Measurements from ENCODE around the gene DDX31.

DDX31 gene

DNA sequence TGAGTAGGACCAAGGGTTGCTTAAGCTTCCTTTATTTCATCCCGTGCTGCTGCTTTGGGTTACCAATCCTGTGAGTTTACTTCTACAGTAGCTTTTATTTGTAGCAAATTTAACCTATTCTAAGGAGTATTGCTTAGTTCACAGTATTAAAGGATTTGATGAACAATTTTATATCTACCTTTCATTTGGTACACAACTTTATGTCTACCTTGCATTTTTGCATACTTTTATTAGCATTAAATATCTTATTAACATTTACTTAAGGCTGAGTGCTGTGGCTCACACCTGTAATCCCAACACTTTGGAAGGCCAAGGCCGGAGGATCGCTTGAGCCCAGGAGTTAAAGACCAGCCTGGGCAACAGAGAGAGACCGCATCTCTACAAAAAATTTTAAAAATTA, 4.7 kb upstream of the DDX31 start:
- in situ Hi-C loops (cut with MboI; ENCODE audit: low sequenced_read_pairs), result no loop called here

GRCh38 chr9:132673355-132673754, 3.6 kb upstream of the DDX31 start:
- in situ Hi-C loops (cut with MboI; ENCODE audit: low sequenced_read_pairs), result no loop called here

- in situ Hi-C loops (cut with MboI; ENCODE audit: low sequenced_read_pairs), result no loop called here
Observed at GRCh38 chr9:132672413-132672690, 2.6 kb upstream of the DDX31 start.

- in situ Hi-C loops (cut with MboI; ENCODE audit: low sequenced_read_pairs), result no loop called here
Observed at GRCh38 chr9:132671620-132672412, 2.0 kb upstream of the DDX31 start.

DNA sequence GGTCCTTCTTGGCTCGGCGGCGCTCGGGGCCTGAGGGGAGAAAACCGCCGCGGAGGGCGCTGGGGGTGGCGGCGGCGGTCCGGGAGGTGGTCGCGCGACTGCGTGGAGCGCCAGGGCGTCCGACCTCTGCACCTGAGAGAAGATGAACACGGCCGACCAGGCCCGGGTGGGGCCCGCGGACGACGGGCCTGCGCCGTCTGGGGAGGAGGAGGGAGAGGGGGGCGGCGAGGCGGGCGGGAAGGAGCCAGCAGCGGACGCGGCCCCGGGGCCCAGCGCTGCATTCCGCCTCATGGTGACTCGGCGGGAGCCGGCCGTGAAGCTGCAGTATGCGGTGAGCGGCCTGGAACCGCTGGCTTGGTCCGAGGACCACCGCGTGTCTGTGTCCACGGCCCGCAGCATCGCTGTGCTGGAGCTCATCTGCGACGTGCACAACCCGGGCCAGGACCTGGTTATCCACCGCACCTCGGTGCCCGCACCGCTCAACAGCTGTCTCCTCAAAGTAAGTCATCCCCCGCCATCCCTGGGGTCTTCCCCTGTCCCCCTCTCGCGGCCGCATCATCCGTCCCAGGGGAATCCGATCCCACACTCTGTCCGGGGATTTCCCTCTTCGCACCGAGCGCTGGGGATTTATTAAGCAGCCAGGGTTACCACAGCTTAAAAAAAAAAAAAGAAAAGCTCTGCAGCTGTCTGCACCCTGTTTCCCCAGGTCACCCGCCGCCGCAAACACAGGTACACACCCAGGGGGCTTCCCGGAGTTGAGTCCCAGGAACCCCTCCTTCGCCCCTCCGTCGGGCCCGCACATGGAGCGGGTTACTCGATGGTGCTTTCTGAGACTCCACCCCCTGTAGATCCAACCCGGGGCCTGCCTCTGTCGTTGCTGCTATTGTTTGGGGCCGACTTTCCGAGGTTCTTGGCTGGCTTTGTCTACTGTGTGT, 941 bp upstream of the DDX31 start, which contains the start of gene GTF3C4:
Gene GTF3C4, plus strand, starts transcription at position 8 of the 935 bp plus-strand sequence. Its CDS starts 135 bp downstream, at position 143.
- in situ Hi-C loops (cut with MboI; ENCODE audit: low sequenced_read_pairs), result no loop called here

GRCh38 chr9:132669319-132669697, 475 bp downstream of the DDX31 start:
- in situ Hi-C loops (cut with MboI; ENCODE audit: low sequenced_read_pairs), result no loop called here

DNA sequence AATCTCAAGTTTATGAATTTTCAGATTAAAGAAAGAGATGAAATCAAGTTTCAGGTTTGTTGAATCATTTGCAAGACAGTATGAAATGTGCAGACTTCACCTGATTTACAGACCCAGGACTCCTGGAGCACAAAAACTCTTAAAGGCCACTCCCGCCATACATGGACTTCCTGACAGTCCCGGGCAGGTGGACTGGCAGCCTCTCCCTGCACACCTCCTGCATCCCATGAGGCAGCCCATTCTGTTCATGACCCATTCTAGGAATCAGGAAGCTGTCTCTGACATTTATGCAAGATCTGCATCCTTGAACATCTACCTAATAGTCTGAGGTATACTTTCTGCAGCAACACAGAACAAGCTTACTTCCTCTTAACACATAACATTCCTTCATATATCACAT, 5.9 kb downstream of the DDX31 start:
- in situ Hi-C loops (cut with MboI; ENCODE audit: low sequenced_read_pairs), result no loop called here

- in situ Hi-C loops (cut with MboI; ENCODE audit: low sequenced_read_pairs), result no loop called here
Observed at GRCh38 chr9:132663117-132663516, 6.7 kb downstream of the DDX31 start.

GRCh38 chr9:132662152-132662945, 7.4 kb downstream of the DDX31 start:
- in situ Hi-C loops (cut with MboI; ENCODE audit: low sequenced_read_pairs), result no loop called here

- in situ Hi-C loops (cut with MboI; ENCODE audit: low sequenced_read_pairs), result no loop called here
Observed at GRCh38 chr9:132656299-132656698, 13.5 kb downstream of the DDX31 start.

GRCh38 chr9:132651259-132651658, 18.5 kb downstream of the DDX31 start:
- in situ Hi-C loops (cut with MboI; ENCODE audit: low sequenced_read_pairs), result no loop called here

DNA sequence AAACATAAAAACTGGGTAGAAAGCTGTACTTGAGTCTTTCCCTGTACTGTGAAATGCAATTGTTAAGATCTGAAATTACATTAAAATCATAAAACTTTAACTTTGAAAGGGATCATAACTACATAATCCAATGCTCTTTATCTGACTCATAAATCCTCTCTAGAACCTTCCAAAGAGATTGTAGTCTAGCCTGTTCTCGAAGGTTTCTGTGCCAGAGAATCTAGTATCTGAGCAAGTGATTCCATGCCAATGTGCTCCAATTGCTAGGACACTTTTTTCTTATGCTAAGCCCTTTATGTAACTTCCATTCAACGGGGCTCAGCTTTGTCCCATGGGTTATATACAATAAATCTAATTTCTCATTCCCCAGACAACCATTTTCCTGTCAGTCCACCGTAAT, 21.1 kb downstream of the DDX31 start:
- in situ Hi-C loops (cut with MboI; ENCODE audit: low sequenced_read_pairs), result no loop called here

GRCh38 chr9:132648283-132648682, 21.5 kb downstream of the DDX31 start:
- in situ Hi-C loops (cut with MboI; ENCODE audit: low sequenced_read_pairs), result no loop called here

DNA sequence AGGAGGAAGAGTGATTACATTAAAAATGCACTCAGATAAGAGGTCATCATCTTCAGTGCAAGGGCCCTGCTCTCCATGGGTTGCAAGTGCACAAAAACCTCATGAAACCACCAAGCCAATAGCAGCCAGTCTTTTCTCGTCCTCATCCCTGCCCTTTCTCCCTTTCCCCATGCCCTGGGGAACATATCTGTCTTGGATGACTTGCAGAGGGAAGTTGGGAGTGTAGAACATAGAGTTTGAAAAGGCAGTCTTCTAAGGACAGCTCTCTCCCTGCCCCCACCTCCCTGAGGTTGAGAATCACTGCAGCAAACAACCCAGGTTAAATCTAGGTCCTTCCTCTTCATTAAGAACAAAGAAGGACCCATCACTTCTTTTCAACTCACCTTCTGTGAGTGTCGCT, 22.0 kb downstream of the DDX31 start:
- in situ Hi-C loops (cut with MboI; ENCODE audit: low sequenced_read_pairs), result no loop called here

- in situ Hi-C loops (cut with MboI; ENCODE audit: low sequenced_read_pairs), result no loop called here
Observed at GRCh38 chr9:132647355-132647754, 22.4 kb downstream of the DDX31 start.

DNA sequence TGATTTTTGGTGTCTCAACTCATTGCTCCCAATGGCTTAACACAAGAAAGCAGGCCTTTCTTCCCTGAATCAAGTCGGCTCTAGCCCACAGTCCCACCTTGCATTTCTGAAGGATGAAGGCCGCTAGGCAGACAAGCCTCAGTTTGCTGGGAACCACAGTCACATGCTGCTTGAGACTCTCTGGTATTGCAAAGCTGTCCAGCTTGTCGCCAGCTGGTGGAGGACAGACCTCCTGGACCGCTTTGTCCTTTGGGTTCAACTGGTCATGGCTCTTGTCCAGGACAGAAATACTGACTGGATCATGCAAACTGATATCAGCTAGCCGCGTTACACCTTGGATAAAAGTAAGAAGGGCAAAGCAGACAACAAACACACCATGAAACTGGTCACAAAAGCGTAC, 23.1 kb downstream of the DDX31 start:
- in situ Hi-C loops (cut with MboI; ENCODE audit: low sequenced_read_pairs), result no loop called here

DNA sequence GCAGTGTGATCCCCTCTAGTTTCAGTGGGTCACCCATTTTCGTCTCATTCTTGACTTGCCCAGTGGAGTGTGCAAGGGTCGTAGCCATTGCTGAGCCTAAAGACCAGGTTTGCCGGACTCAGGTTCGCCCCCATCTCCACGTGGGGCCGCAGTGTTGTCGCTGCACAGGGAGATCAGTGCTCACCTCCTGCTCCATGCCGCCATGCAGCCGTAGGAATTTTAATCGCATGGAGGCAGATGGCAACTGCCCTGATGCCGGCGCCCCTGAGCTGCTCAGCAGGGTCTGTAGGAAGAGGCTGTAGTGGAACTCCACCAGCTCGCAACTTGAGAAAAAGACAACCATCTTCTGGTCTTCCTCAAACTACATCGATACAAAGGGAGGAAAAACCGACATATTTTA, 24.1 kb downstream of the DDX31 start:
- in situ Hi-C loops (cut with MboI; ENCODE audit: low sequenced_read_pairs), result no loop called here

GRCh38 chr9:132645306-132645705, 24.5 kb downstream of the DDX31 start:
- in situ Hi-C loops (cut with MboI; ENCODE audit: low sequenced_read_pairs), result no loop called here

GRCh38 chr9:132644251-132644650, 25.5 kb downstream of the DDX31 start:
- in situ Hi-C loops (cut with MboI; ENCODE audit: low sequenced_read_pairs), result no loop called here

GRCh38 chr9:132641216-132641615, 28.6 kb downstream of the DDX31 start:
- in situ Hi-C loops (cut with MboI; ENCODE audit: low sequenced_read_pairs), result no loop called here

DNA sequence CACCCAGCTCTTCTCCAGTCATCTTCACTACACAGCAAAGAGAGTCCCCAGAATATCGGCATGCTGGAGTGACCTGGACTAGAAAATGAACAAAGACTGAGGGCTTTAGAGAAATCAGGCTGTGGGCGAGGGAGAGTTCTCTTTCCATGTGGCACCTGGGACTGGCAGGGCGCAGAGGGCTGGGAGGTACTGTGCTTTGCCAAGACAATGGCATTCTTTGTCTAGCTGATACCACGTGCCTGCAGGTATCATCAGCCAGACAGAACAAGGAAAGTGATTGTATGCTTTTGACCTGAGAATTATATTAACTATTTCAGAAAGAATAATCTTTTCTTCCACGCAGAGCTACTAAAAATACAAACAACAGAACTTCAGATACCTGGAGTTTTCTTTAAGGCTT, 30.5 kb downstream of the DDX31 start:
- in situ Hi-C loops (cut with MboI; ENCODE audit: low sequenced_read_pairs), result no loop called here
